ENCODE results near the gene VSNL1. TPM values are rescaled to one million over a fixed set of nuclear protein-coding genes. Genes with fewer than 3 reads are reported as not detected.

VSNL1 gene
- total RNA-seq, 1 donor from 2014 or later: 65.6 TPM

Other genes starting within 250 kb of the VSNL1 start
- gene RAD51AP2, start 22.3 kb upstream of the VSNL1 start, total RNA-seq: 0.16 TPM
- gene SMC6, start 213.1 kb downstream of the VSNL1 start, total RNA-seq: 24.4 TPM
- gene GEN1, start 213.4 kb downstream of the VSNL1 start, total RNA-seq: 18.1 TPM